ENCODE data around the gene DLGAP1. TPM values are rescaled to one million over a fixed set of nuclear protein-coding genes. Genes with fewer than 3 reads are reported as not detected.
"Not testable (repeated sequence)": the region's sequence is repeated elsewhere in the genome, so short reads cannot be mapped to it uniquely, and the experiment has no call there.

Gene DLGAP1
- total RNA-seq, 1 donor from 2014 or later = 13.6 TPM

GRCh38 chr18:3612315-3612714 lies 842.8 kb downstream of the DLGAP1 start:
- TF ChIP-seq CTCF (IDR thresholded peaks at IDR 0.05; ENCODE audit: partially characterized antibody, unreplicated experiment) = no peak
- no peak overlapping the region for H3K27ac Mint-ChIP-seq (ENCODE audit: unreplicated experiment)
- no peaks in the 10 kb centered on the region for H3K9me3 Mint-ChIP-seq (ENCODE audit: unreplicated experiment)
- H3K4me3 Mint-ChIP-seq (ENCODE audit: unreplicated experiment) = no peak overlapping the region
- no peaks in the 10 kb centered on the region for H3K36me3 Mint-ChIP-seq (ENCODE audit: unreplicated experiment)
- peaks cover 3% of the 10 kb centered on the region for H3K4me1 Mint-ChIP-seq (ENCODE audit: low read depth, unreplicated experiment)
- peaks cover 4% of the 10 kb centered on the region for H3K27me3 Mint-ChIP-seq (ENCODE audit: unreplicated experiment)
- no peak for DNase-seq

GRCh38 chr18:3611313-3612090 lies 843.6 kb downstream of the DLGAP1 start:
- Mint-ChIP-seq H3K9me3 (ENCODE audit: unreplicated experiment) (no peaks in the 10 kb centered on the region), H3K27me3 (ENCODE audit: unreplicated experiment) (peaks cover 4% of the 10 kb centered on the region), H3K27ac (ENCODE audit: unreplicated experiment) (no peak overlapping the region), H3K36me3 (ENCODE audit: unreplicated experiment) (no peaks in the 10 kb centered on the region), H3K4me1 (ENCODE audit: low read depth, unreplicated experiment) (peaks cover 3% of the 10 kb centered on the region), H3K4me3 (ENCODE audit: unreplicated experiment) (no peak overlapping the region)
- DNase-seq = no peak
- no peak for TF ChIP-seq CTCF (IDR thresholded peaks at IDR 0.05; ENCODE audit: partially characterized antibody, unreplicated experiment)

- no peak overlapping the region for H3K4me3 Mint-ChIP-seq (ENCODE audit: unreplicated experiment)
- TF ChIP-seq CTCF (IDR thresholded peaks at IDR 0.05; ENCODE audit: partially characterized antibody, unreplicated experiment) = no peak
- peaks cover 3% of the 10 kb centered on the region for H3K4me1 Mint-ChIP-seq (ENCODE audit: low read depth, unreplicated experiment)
- no peaks in the 10 kb centered on the region for H3K9me3 Mint-ChIP-seq (ENCODE audit: unreplicated experiment)
- H3K27me3 Mint-ChIP-seq (ENCODE audit: unreplicated experiment) = peaks cover 4% of the 10 kb centered on the region
- DNase-seq = no peak
- no peak overlapping the region for H3K27ac Mint-ChIP-seq (ENCODE audit: unreplicated experiment)
- no peaks in the 10 kb centered on the region for H3K36me3 Mint-ChIP-seq (ENCODE audit: unreplicated experiment)
These were observed 844.3 kb downstream of the DLGAP1 start for GRCh38 chr18:3610813-3611212.

GRCh38 chr18:3610188-3610708 lies 844.9 kb downstream of the DLGAP1 start:
- H3K27me3 Mint-ChIP-seq (ENCODE audit: unreplicated experiment) = peaks cover 4% of the 10 kb centered on the region
- H3K36me3 Mint-ChIP-seq (ENCODE audit: unreplicated experiment) = no peaks in the 10 kb centered on the region
- H3K9me3 Mint-ChIP-seq (ENCODE audit: unreplicated experiment) = no peaks in the 10 kb centered on the region
- no peak for TF ChIP-seq CTCF (IDR thresholded peaks at IDR 0.05; ENCODE audit: partially characterized antibody, unreplicated experiment)
- H3K4me1 Mint-ChIP-seq (ENCODE audit: low read depth, unreplicated experiment) = peaks cover under 1% of the 10 kb centered on the region
- no peak overlapping the region for H3K27ac Mint-ChIP-seq (ENCODE audit: unreplicated experiment)
- no peak for DNase-seq
- H3K4me3 Mint-ChIP-seq (ENCODE audit: unreplicated experiment) = no peak overlapping the region

GRCh38 chr18:3608488-3608887 lies 846.6 kb downstream of the DLGAP1 start:
- Mint-ChIP-seq H3K36me3 (ENCODE audit: unreplicated experiment) (no peaks in the 10 kb centered on the region), H3K27me3 (ENCODE audit: unreplicated experiment) (peaks cover 4% of the 10 kb centered on the region), H3K27ac (ENCODE audit: unreplicated experiment) (no peak overlapping the region), H3K9me3 (ENCODE audit: unreplicated experiment) (no peaks in the 10 kb centered on the region), H3K4me3 (ENCODE audit: unreplicated experiment) (no peak overlapping the region), H3K4me1 (ENCODE audit: low read depth, unreplicated experiment) (no peaks in the 10 kb centered on the region)
- TF ChIP-seq CTCF (IDR thresholded peaks at IDR 0.05; ENCODE audit: partially characterized antibody, unreplicated experiment) = no peak
- DNase-seq = no peak

GRCh38 chr18:3608099-3608453 lies 847.0 kb downstream of the DLGAP1 start:
- H3K27me3 Mint-ChIP-seq (ENCODE audit: unreplicated experiment); DNase-seq; H3K4me1 Mint-ChIP-seq (ENCODE audit: low read depth, unreplicated experiment); H3K9me3 Mint-ChIP-seq (ENCODE audit: unreplicated experiment); H3K4me3 Mint-ChIP-seq (ENCODE audit: unreplicated experiment); H3K36me3 Mint-ChIP-seq (ENCODE audit: unreplicated experiment); H3K27ac Mint-ChIP-seq (ENCODE audit: unreplicated experiment): not testable (repeated sequence)
